GM12865 (cell line): ENCODE results near the gene SMIM14.
"Not testable (repeated sequence)": the region's sequence is repeated elsewhere in the genome, so short reads cannot be mapped to it uniquely, and the experiment has no call there.

ENCODE experiments used
- DNase-seq: peaks from one replicate; pipeline ENCODE4 v3.0.0; 2010; ENCODE audit warnings: low read depth
- H3K4me3 ChIP-seq: 2 replicates; pipeline ENCODE4 v1.5.1; 2011; ENCODE audit warnings: mild to moderate bottlenecking, low read depth, low read length, control low read depth
- CTCF ChIP-seq: IDR thresholded peaks from 2 replicates; pipeline ENCODE4 v1.5.1; 2011; ENCODE audit warnings: low read length, control low read depth, low read depth, inconsistent platforms; ENCODE audit not compliant: insufficient read depth; ENCODE audit errors: missing control alignments

Gene SMIM14

GRCh38 chr4:39525822-39526690, 112.6 kb downstream of the SMIM14 start:
- peak overlapping the region; percentile 77 for H3K4me3 ChIP-seq
- DNase-seq: peak; percentile 4
- no peak for TF ChIP-seq CTCF

- no peak overlapping the region for H3K4me3 ChIP-seq
- DNase-seq: no peak
- TF ChIP-seq CTCF: no peak
These were observed 114.3 kb downstream of the SMIM14 start for GRCh38 chr4:39524161-39524957.

GRCh38 chr4:39522068-39522467, 116.6 kb downstream of the SMIM14 start:
- H3K4me3 ChIP-seq: no peak overlapping the region
- DNase-seq: no peak
- no peak for TF ChIP-seq CTCF

- DNase-seq: no peak
These were observed 117.3 kb downstream of the SMIM14 start for GRCh38 chr4:39521253-39521919.

GRCh38 chr4:39518484-39518883, 120.2 kb downstream of the SMIM14 start:
- no peak for TF ChIP-seq CTCF
- no peak overlapping the region for H3K4me3 ChIP-seq

More at GRCh38 chr4:39521253-39521919, 117.3 kb downstream of the SMIM14 start:
- no peak for TF ChIP-seq CTCF
- no peak overlapping the region for H3K4me3 ChIP-seq

GRCh38 chr4:39516407-39516966, 122.2 kb downstream of the SMIM14 start:
- no peak for TF ChIP-seq CTCF
- no peak overlapping the region for H3K4me3 ChIP-seq
- no peak for DNase-seq

More at GRCh38 chr4:39518484-39518883, 120.2 kb downstream of the SMIM14 start:
- no peak for DNase-seq

GRCh38 chr4:39515669-39516401, 122.8 kb downstream of the SMIM14 start:
- not testable (repeated sequence) for DNase-seq, H3K4me3 ChIP-seq
